Chondrocyte (in vitro differentiated cells): Measurements from ENCODE around the gene SMCO2. TPM values are rescaled to one million over a fixed set of nuclear protein-coding genes. Genes with fewer than 3 reads are reported as not detected.
A peak's percentile ranks its signal among the peaks of the same experiment; 100 is the strongest.

Experiments used
- DNase-seq: peaks from one replicate; pipeline ENCODE4 v3.0.0; 2021; ENCODE audit warnings: mixed read lengths, low spot score
- H3K27ac Mint-ChIP-seq: one replicate; pipeline ENCODE4 v1.8.0; 2021; ENCODE audit warnings: mild to moderate bottlenecking, moderate library complexity, mixed read lengths; ENCODE audit not compliant: unreplicated experiment
- H3K27me3 Mint-ChIP-seq: 2 replicates; pipeline ENCODE4 v1.8.0; 2021; ENCODE audit warnings: low read depth, mixed read lengths
- H3K36me3 Mint-ChIP-seq: 2 replicates; pipeline ENCODE4 v1.8.0; 2021; ENCODE audit warnings: low read depth, mixed read lengths
- H3K4me1 Mint-ChIP-seq: 2 replicates; pipeline ENCODE4 v1.8.0; 2021; ENCODE audit warnings: low read depth, mild to moderate bottlenecking, mixed read lengths
- H3K4me3 Mint-ChIP-seq: one replicate; pipeline ENCODE4 v1.8.0; 2021; ENCODE audit warnings: mild to moderate bottlenecking, moderate library complexity, mixed read lengths; ENCODE audit not compliant: unreplicated experiment
- H3K9me3 Mint-ChIP-seq: 2 replicates; pipeline ENCODE4 v1.8.0; 2021; ENCODE audit warnings: low read depth, mixed read lengths
- CTCF ChIP-seq: fragments of 200-600 bp; sonication (generic); IDR thresholded peaks from 2 replicates; pipeline ENCODE4 v1.5.0; 2021; ENCODE audit warnings: antibody characterized with exemption, mild to moderate bottlenecking, moderate library complexity
- total RNA-seq: library from RNA; stranded (reverse); gene quantifications from 3 replicates; pipeline ENCODE4 v1.2.1, GENCODE V29; 2021

SMCO2 gene
- total RNA-seq, 1 donor from 2014 or later, result not detected

- DNase-seq, result no peak
- Mint-ChIP-seq H3K4me3 (no peak overlapping the region), H3K9me3 (no peaks in the 10 kb centered on the region), H3K36me3 (no peaks in the 10 kb centered on the region), H3K27me3 (no peaks in the 10 kb centered on the region), H3K4me1 (peaks cover 6% of the 10 kb centered on the region), H3K27ac (no peak overlapping the region)
- no peak for TF ChIP-seq CTCF
These were observed 21.7 kb downstream of the SMCO2 start for GRCh38 chr12:27468241-27468640.

GRCh38 chr12:27469176-27469736 lies 22.7 kb downstream of the SMCO2 start:
- Mint-ChIP-seq H3K4me3 (no peak overlapping the region), H3K4me1 (peaks cover 12% of the 10 kb centered on the region), H3K36me3 (no peaks in the 10 kb centered on the region), H3K9me3 (no peaks in the 10 kb centered on the region), H3K27ac (no peak overlapping the region), H3K27me3 (no peaks in the 10 kb centered on the region)
- DNase-seq, result no peak
- no peak for TF ChIP-seq CTCF

- peaks cover 16% of the 10 kb centered on the region for H3K36me3 Mint-ChIP-seq
- no peak overlapping the region for H3K27ac Mint-ChIP-seq
- peaks cover 18% of the 10 kb centered on the region for H3K4me1 Mint-ChIP-seq
- no peaks in the 10 kb centered on the region for H3K27me3 Mint-ChIP-seq
- no peak for DNase-seq
- peaks cover 22% of the 10 kb centered on the region for H3K9me3 Mint-ChIP-seq
- H3K4me3 Mint-ChIP-seq, result no peak overlapping the region
- no peak for TF ChIP-seq CTCF
These were observed 26.1 kb downstream of the SMCO2 start for GRCh38 chr12:27472604-27473003.

- TF ChIP-seq CTCF, result no peak
These were observed 27.8 kb downstream of the SMCO2 start for GRCh38 chr12:27474344-27474743.

GRCh38 chr12:27477049-27477448 lies 30.5 kb downstream of the SMCO2 start:
- peaks cover 18% of the 10 kb centered on the region for H3K4me1 Mint-ChIP-seq
- DNase-seq, result no peak
- H3K4me3 Mint-ChIP-seq, result no peak overlapping the region
- H3K36me3 Mint-ChIP-seq, result peaks cover 21% of the 10 kb centered on the region
- H3K27me3 Mint-ChIP-seq, result no peaks in the 10 kb centered on the region
- no peak for TF ChIP-seq CTCF
- no peak overlapping the region for H3K27ac Mint-ChIP-seq
- peaks cover 33% of the 10 kb centered on the region for H3K9me3 Mint-ChIP-seq

More at GRCh38 chr12:27474344-27474743, 27.8 kb downstream of the SMCO2 start:
- H3K4me3 Mint-ChIP-seq, result no peak overlapping the region
- H3K27me3 Mint-ChIP-seq, result no peaks in the 10 kb centered on the region
- peaks cover 18% of the 10 kb centered on the region for H3K4me1 Mint-ChIP-seq
- H3K36me3 Mint-ChIP-seq, result peaks cover 21% of the 10 kb centered on the region
- peaks cover 27% of the 10 kb centered on the region for H3K9me3 Mint-ChIP-seq
- peak overlapping the region; percentile 2 for H3K27ac Mint-ChIP-seq
- DNase-seq, result no peak
